Transverse colon (tissue), 4 donors: ENCODE results near the gene SNED1. TPM values are rescaled to one million over a fixed set of nuclear protein-coding genes. Genes with fewer than 3 reads are reported as not detected.

ENCODE experiments used
- DNase-seq: peaks from one replicate; pipeline ENCODE4 v3.0.0-alpha.2; 2019
- H3K27ac ChIP-seq, 4 donors: fragments of 200-600 bp; sonication (generic); 2 replicates each; pipeline ENCODE4 v1.5.1; 2016 to 2018; ENCODE audit warnings: inconsistent platforms in 4 of 4
- H3K27me3 ChIP-seq: fragments of 200-600 bp; sonication (generic); 2 replicates; pipeline ENCODE4 v1.5.1; 2017; ENCODE audit warnings: inconsistent platforms
- H3K36me3 ChIP-seq, 4 donors: fragments of 200-600 bp; sonication (generic); 2 replicates each; pipeline ENCODE4 v1.5.1; 2017 to 2019; ENCODE audit warnings: inconsistent platforms in 4 of 4
- H3K4me1 ChIP-seq, 4 donors: fragments of 200-600 bp; sonication (generic); 2 replicates each; pipeline ENCODE4 v1.5.1; 2017 to 2020; ENCODE audit warnings: inconsistent platforms in 4 of 4
- H3K4me3 ChIP-seq, 4 donors: fragments of 200-600 bp; sonication (generic); 1 replicate in 1 of 4; 2 replicates in 3 of 4; pipeline versions ENCODE4 v1.5.1 to v1.6.1; 2017 to 2019; ENCODE audit warnings: inconsistent platforms in 4 of 4
- H3K9me3 ChIP-seq, 2 donors: fragments of 200-600 bp; sonication (generic); 2 replicates each; pipeline ENCODE4 v1.5.1; 2017 to 2019; ENCODE audit warnings: inconsistent platforms in 2 of 2
- CTCF ChIP-seq, 5 experiments: fragments of 200-600 bp in 3 of 5; fragments of 450-650 bp in 2 of 5; sonication (generic) in 3 of 5; IDR thresholded peaks; 1 replicate in 2 of 5; 2 replicates in 3 of 5; pipeline ENCODE4 v1.5.1; 2016 to 2017; ENCODE audit warnings: antibody characterized with exemption in 5 of 5, inconsistent platforms in 3 of 5, mild to moderate bottlenecking in 2 of 5, moderate library complexity in 1 of 5
- EP300 ChIP-seq: sonication (generic); formaldehyde crosslinking; IDR thresholded peaks from one replicate; pipeline ENCODE4 v1.6.1; 2017; ENCODE audit warnings: antibody characterized with exemption, low read depth
- POLR2A ChIP-seq: fragments of 450-650 bp; IDR thresholded peaks from one replicate; pipeline ENCODE4 v1.6.1; 2016; ENCODE audit warnings: antibody characterized with exemption, mild to moderate bottlenecking, moderate library complexity
- POLR2AphosphoS5 ChIP-seq, 3 donors: sonication (generic); formaldehyde crosslinking; IDR thresholded peaks; one replicate each; pipeline ENCODE4 v1.6.1; 2016; ENCODE audit warnings: antibody characterized with exemption in 3 of 3
- WGBS, 2 donors: methylation state at CpG; one replicate each; pipeline ENCODE4 v1.1.5; 2018; ENCODE audit warnings: low coverage in 1 of 2; 5-methylcytosine and 5-hydroxymethylcytosine counted together
- in situ Hi-C, 4 donors: fragments of 200-750 bp; cut with MboI; loops; one replicate each; pipeline versions ENCODE4 v1.15.0 to v1.15.1; 2017; ENCODE audit warnings: low sequenced_read_pairs in 3 of 4, low pct_ligation_motif_present in 1 of 4, low pct_unique_long_range_greater_than_20kb in 1 of 4
- intact Hi-C: fragments of 100-400 bp; cut with DNase I; formaldehyde crosslinking; loops from one replicate; pipeline ENCODE4 v1.15.1; 2023; ENCODE audit warnings: low total_unique reads
- total RNA-seq, 4 donors: library from RNA; depleted of rRNA; stranded (reverse); fragments of >200 nt; gene quantifications; one replicate each; pipeline ENCODE4 v1.1.0, GENCODE V29; 2016

Gene SNED1
- total RNA-seq, 4 donors from 2014 or later, result 8.2 to 65.5 (median 30.0) TPM

GRCh38 chr2:241029599-241030332 is 31.3 kb downstream of the SNED1 start:
- H3K4me1 ChIP-seq, result no peaks in the 10 kb centered on the region
- no peaks in the 10 kb centered on the region for H3K36me3 ChIP-seq
- no peak overlapping the region for H3K27ac ChIP-seq
- TF ChIP-seq POLR2A (no peak), POLR2AphosphoS5 (IDR thresholded peaks at IDR 0.05) (no peak), EP300 (no peak), CTCF (IDR thresholded peaks at IDR 0.05) (no peak)
- H3K27me3 ChIP-seq, result no peaks in the 10 kb centered on the region
- peaks cover 19% of the 10 kb centered on the region in 2 donors for H3K9me3 ChIP-seq
- in situ Hi-C loops, result no loop called here
- intact Hi-C loops, result loop anchor here (5.0 kb wide), 1 partner anchor 532 kb away; no protein-coding TSS in a partner anchor
- no peak overlapping the region for H3K4me3 ChIP-seq
- no peak for DNase-seq
- 79 to 85% methylated on average over 5 to 15 of the region's 17 CpGs for WGBS, 2 donors

- TF ChIP-seq CTCF (IDR thresholded peaks at IDR 0.05) (no peak), POLR2A (no peak), EP300 (no peak), POLR2AphosphoS5 (IDR thresholded peaks at IDR 0.05) (no peak)
- intact Hi-C loops (loop anchor here (5.0 kb wide), 1 partner anchor 533 kb away; no protein-coding TSS in a partner anchor), in situ Hi-C loops (no loop called here)
- Histone ChIP-seq H3K9me3 (peaks cover 14 to 17% of the 10 kb centered on the region in 2 donors), H3K4me1 (no peaks in the 10 kb centered on the region), H3K36me3 (no peaks in the 10 kb centered on the region), H3K27ac (no peak overlapping the region), H3K4me3 (no peak overlapping the region), H3K27me3 (no peaks in the 10 kb centered on the region)
- 93% methylated on average over 15 of the region's 15 CpGs; no CpG with 5 or more reads in 1 of the 2 donors for WGBS, 2 donors
- DNase-seq, result no peak
These were observed 31.9 kb downstream of the SNED1 start for GRCh38 chr2:241030333-241030680.

GRCh38 chr2:241030883-241031282 is 32.5 kb downstream of the SNED1 start:
- Histone ChIP-seq H3K4me3 (no peak overlapping the region), H3K4me1 (no peaks in the 10 kb centered on the region), H3K27me3 (no peaks in the 10 kb centered on the region), H3K36me3 (no peaks in the 10 kb centered on the region), H3K9me3 (peaks cover 9 to 14% of the 10 kb centered on the region in 2 donors), H3K27ac (no peak overlapping the region)
- WGBS, 2 donors, result 85 to 100% methylated on average over 6 to 7 of the region's 7 CpGs
- in situ Hi-C loops (no loop called here), intact Hi-C loops (loop anchor here (5.0 kb wide), 1 partner anchor 534 kb away; no protein-coding TSS in a partner anchor)
- TF ChIP-seq POLR2AphosphoS5 (IDR thresholded peaks at IDR 0.05), result no peak
- no peak for TF ChIP-seq CTCF (IDR thresholded peaks at IDR 0.05)
- no peak for TF ChIP-seq POLR2A
- TF ChIP-seq EP300, result no peak
- no peak for DNase-seq

GRCh38 chr2:241031436-241032165 is 33.2 kb downstream of the SNED1 start:
- TF ChIP-seq EP300, result no peak
- TF ChIP-seq POLR2A, result no peak
- no peak for TF ChIP-seq POLR2AphosphoS5 (IDR thresholded peaks at IDR 0.05)
- no peak for TF ChIP-seq CTCF (IDR thresholded peaks at IDR 0.05)
- Histone ChIP-seq H3K9me3 (peaks cover 3 to 9% of the 10 kb centered on the region in 2 donors), H3K27ac (no peak overlapping the region), H3K27me3 (peaks cover 6% of the 10 kb centered on the region), H3K4me1 (peaks cover 0 to 7% (median 6%) of the 10 kb centered on the region in 4 donors), H3K4me3 (no peak overlapping the region), H3K36me3 (no peaks in the 10 kb centered on the region)
- 95% methylated on average over 20 of the region's 20 CpGs; no CpG with 5 or more reads in 1 of the 2 donors for WGBS, 2 donors
- DNase-seq, result no peak
- in situ Hi-C loops, result no loop called here
- intact Hi-C loops, result loop anchor here (5.0 kb wide), 1 partner anchor 534 kb away; no protein-coding TSS in a partner anchor
